ENCODE measurements around the gene PRAMEF8. TPM values are rescaled to one million over a fixed set of nuclear protein-coding genes. Genes with fewer than 3 reads are reported as not detected.
"Not testable (repeated sequence)": the region's sequence is repeated elsewhere in the genome, so short reads cannot be mapped to it uniquely, and the experiment has no call there.

Gene PRAMEF8
- total RNA-seq, 2 donors from 2014 or later: not detected

- H3K9me3 ChIP-seq; H3K4me3 ChIP-seq; DNase-seq (ENCODE audit: low spot score); H3K4me1 ChIP-seq; H3K27ac ChIP-seq; H3K36me3 ChIP-seq; H3K27me3 ChIP-seq: not testable (repeated sequence)
These were observed 45.3 kb downstream of the PRAMEF8 start for GRCh38 chr1:13239633-13240032.

GRCh38 chr1:13237572-13237971 lies 47.4 kb downstream of the PRAMEF8 start:
- H3K27ac ChIP-seq, H3K9me3 ChIP-seq, H3K4me3 ChIP-seq, H3K36me3 ChIP-seq, H3K4me1 ChIP-seq, H3K27me3 ChIP-seq: not testable (repeated sequence)
- peak; percentile 40 for DNase-seq (ENCODE audit: low spot score)

DNA sequence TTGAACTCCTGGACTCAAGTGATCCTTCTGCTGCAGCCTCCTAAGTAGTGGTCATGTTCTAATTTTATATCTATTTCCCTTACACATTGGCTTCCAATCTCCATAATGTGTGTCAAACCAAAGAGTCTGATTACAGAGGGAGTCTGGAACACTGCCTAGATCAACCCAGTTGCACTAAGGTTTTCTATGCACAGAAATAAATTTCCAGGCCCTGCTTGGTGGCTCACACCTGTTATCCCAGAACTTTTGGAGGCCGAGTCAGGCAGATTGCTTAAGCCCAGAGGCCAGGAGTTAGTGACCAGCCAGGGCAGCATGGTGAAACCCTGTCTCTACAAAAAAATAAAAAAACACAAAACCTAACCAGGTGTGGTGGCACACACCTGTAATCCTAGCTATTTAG lies 50.9 kb downstream of the PRAMEF8 start:
- not testable (repeated sequence) for H3K27me3 ChIP-seq, H3K27ac ChIP-seq, H3K36me3 ChIP-seq, H3K4me1 ChIP-seq, H3K9me3 ChIP-seq, H3K4me3 ChIP-seq
- peak; percentile 54 for DNase-seq (ENCODE audit: low spot score)

GRCh38 chr1:13232056-13232455 lies 52.9 kb downstream of the PRAMEF8 start:
- not testable (repeated sequence) for H3K27me3 ChIP-seq; H3K36me3 ChIP-seq; DNase-seq (ENCODE audit: low spot score); H3K4me1 ChIP-seq; H3K27ac ChIP-seq; H3K9me3 ChIP-seq; H3K4me3 ChIP-seq

Other genes starting within 250 kb of the PRAMEF8 start
- gene PRAMEF27, start 228.6 kb downstream of the PRAMEF8 start, total RNA-seq: not detected
- gene HNRNPCL3, start 224.4 kb downstream of the PRAMEF8 start, total RNA-seq: not detected
- gene PRAMEF25, start 214.4 kb downstream of the PRAMEF8 start, total RNA-seq: not detected
- not detected for gene HNRNPCL2, start 168.3 kb downstream of the PRAMEF8 start, total RNA-seq
- gene PRAMEF26, start 129.1 kb downstream of the PRAMEF8 start, total RNA-seq: not detected
- not detected for gene HNRNPCL4, start 119.5 kb downstream of the PRAMEF8 start, total RNA-seq
- gene PRAMEF9, start 113.3 kb downstream of the PRAMEF8 start, total RNA-seq: not detected
- gene PRAMEF13, start 83.7 kb downstream of the PRAMEF8 start, total RNA-seq: not detected
- not detected for gene PRAMEF18, start 59.0 kb downstream of the PRAMEF8 start, total RNA-seq
- not detected for gene PRAMEF5, start 30.9 kb downstream of the PRAMEF8 start, total RNA-seq
- gene PRAMEF33, start 18.4 kb upstream of the PRAMEF8 start, total RNA-seq: not detected
- gene PRAMEF15, start 30.4 kb upstream of the PRAMEF8 start, total RNA-seq: not detected
- gene PRAMEF14, start 62.0 kb upstream of the PRAMEF8 start, total RNA-seq: not detected
- not detected for gene PRAMEF19, start 86.8 kb upstream of the PRAMEF8 start, total RNA-seq
- not detected for gene PRAMEF17, start 104.5 kb upstream of the PRAMEF8 start, total RNA-seq
- gene PRAMEF20, start 125.3 kb upstream of the PRAMEF8 start, total RNA-seq: not detected
- gene LRRC38, start 228.9 kb upstream of the PRAMEF8 start, total RNA-seq: under 1 TPM in 1 of 2 donors, not detected in 1; 0.98 TPM

Measured in right atrium auricular region (tissue), 2 donors.